ENCODE results near the gene FAM89B.
A peak's percentile ranks its signal among the peaks of the same experiment; 100 is the strongest.
"Not testable (repeated sequence)": the region's sequence is repeated elsewhere in the genome, so short reads cannot be mapped to it uniquely, and the experiment has no call there.

FAM89B gene

GRCh38 chr11:65556470-65557279, 15.7 kb upstream of the FAM89B start:
- DNase-seq (ENCODE audit: low read depth), result no peak

GRCh38 chr11:65557280-65558001, 14.9 kb upstream of the FAM89B start:
- no peak for DNase-seq (ENCODE audit: low read depth)

GRCh38 chr11:65558002-65558929, 14.1 kb upstream of the FAM89B start, which contains the start of gene LTBP3:
TSS of gene LTBP3 (minus strand) at chr11:65558359. CDS start at chr11:65557959, 400 bp downstream.
- DNase-seq (ENCODE audit: low read depth), result no peak

GRCh38 chr11:65558930-65559509, 13.3 kb upstream of the FAM89B start:
- DNase-seq (ENCODE audit: low read depth), result no peak

GRCh38 chr11:65559535-65559934, 12.8 kb upstream of the FAM89B start:
- no peak for DNase-seq (ENCODE audit: low read depth)

- no peak for DNase-seq (ENCODE audit: low read depth)
Observed at GRCh38 chr11:65559951-65560537, 12.3 kb upstream of the FAM89B start.

GRCh38 chr11:65560555-65561418, 11.6 kb upstream of the FAM89B start:
- DNase-seq (ENCODE audit: low read depth), result no peak

GRCh38 chr11:65562020-65562419, 10.3 kb upstream of the FAM89B start:
- DNase-seq (ENCODE audit: low read depth), result no peak

GRCh38 chr11:65562788-65563187, 9.6 kb upstream of the FAM89B start:
- no peak for DNase-seq (ENCODE audit: low read depth)

GRCh38 chr11:65563601-65564000, 8.7 kb upstream of the FAM89B start:
- DNase-seq (ENCODE audit: low read depth), result no peak

- not testable (repeated sequence) for DNase-seq (ENCODE audit: low read depth)
Observed at GRCh38 chr11:65564879-65565559, 7.3 kb upstream of the FAM89B start.

- no peak for DNase-seq (ENCODE audit: low read depth)
Observed at GRCh38 chr11:65565624-65566453, 6.5 kb upstream of the FAM89B start.

GRCh38 chr11:65569164-65569972, 3.0 kb upstream of the FAM89B start:
- no peak for DNase-seq (ENCODE audit: low read depth)

- DNase-seq (ENCODE audit: low read depth), result peak; percentile 97
Observed at GRCh38 chr11:65569973-65570918, 2.1 kb upstream of the FAM89B start, which contains the start of gene ZNRD2. TSS of gene ZNRD2 (plus strand) at chr11:65570477. CDS start at chr11:65570492, 15 bp downstream.

GRCh38 chr11:65571420-65571819, 918 bp upstream of the FAM89B start:
- no peak for DNase-seq (ENCODE audit: low read depth)

GRCh38 chr11:65571940-65572339, 398 bp upstream of the FAM89B start:
- DNase-seq (ENCODE audit: low read depth), result no peak

All from activated T-cell treated with anti-CD3 and anti-CD28 coated beads for 24 hours (primary cell).